Measurements from ENCODE around the gene ME3.

- TF ChIP-seq CTCF (IDR thresholded peaks at IDR 0.05) = no peak
- no peak for TF ChIP-seq POLR2A (IDR thresholded peaks at IDR 0.05)
Observed at GRCh38 chr11:86476109-86476861, 196.1 kb downstream of the ME3 start.
